Osteoblast (primary cell): ENCODE measurements around the gene GOLT1B. TPM values are rescaled to one million over a fixed set of nuclear protein-coding genes. Genes with fewer than 3 reads are reported as not detected.
A peak's percentile ranks its signal among the peaks of the same experiment; 100 is the strongest.

Source experiments
- DNase-seq: peaks from one replicate; pipeline ENCODE4 v3.0.0; 2011; ENCODE audit warnings: low spot score, mixed read lengths; ENCODE audit not compliant: insufficient read length; ENCODE audit errors: missing footprints
- H2AFZ ChIP-seq: 2 replicates; pipeline ENCODE4 v1.6.0; 2011; ENCODE audit warnings: mild to moderate bottlenecking, low read length
- H3K27ac ChIP-seq: 2 replicates; pipeline ENCODE4 v1.5.1; 2011; ENCODE audit warnings: mild to moderate bottlenecking, low read depth, low read length, moderate library complexity
- H3K27me3 ChIP-seq: 2 replicates; pipeline ENCODE4 v1.6.0; 2012; ENCODE audit warnings: mild to moderate bottlenecking, control low read depth, inconsistent platforms, low read length, moderate library complexity; ENCODE audit not compliant: insufficient read depth
- H3K36me3 ChIP-seq: 2 replicates; pipeline ENCODE4 v1.5.1; 2011; ENCODE audit warnings: mild to moderate bottlenecking, low read length, control low read depth, moderate library complexity; ENCODE audit not compliant: insufficient read depth
- H3K4me1 ChIP-seq: 2 replicates; pipeline ENCODE4 v1.5.1; 2011; ENCODE audit warnings: mild to moderate bottlenecking, low read length, control low read depth, moderate library complexity; ENCODE audit not compliant: insufficient read depth
- H3K4me2 ChIP-seq: 2 replicates; pipeline ENCODE4 v1.6.0; 2011; ENCODE audit warnings: mild to moderate bottlenecking, low read length; ENCODE audit not compliant: insufficient read depth
- H3K4me3 ChIP-seq: fragments of 200-600 bp; sonication (generic); 3 replicates; pipeline ENCODE4 v1.5.1; 2012; ENCODE audit warnings: mild to moderate bottlenecking, low read length, inconsistent platforms; ENCODE audit not compliant: insufficient read depth
- H3K79me2 ChIP-seq: 2 replicates; pipeline ENCODE4 v1.6.0; 2012; ENCODE audit warnings: mild to moderate bottlenecking, low read length, control low read depth, inconsistent platforms; ENCODE audit not compliant: insufficient read depth
- H3K9me3 ChIP-seq: 2 replicates; pipeline ENCODE4 v1.5.1; 2011; ENCODE audit warnings: low read depth, low read length, control low read depth
- H4K20me1 ChIP-seq: 2 replicates; pipeline ENCODE4 v1.6.0; 2012; ENCODE audit warnings: mild to moderate bottlenecking, low read length, control low read depth; ENCODE audit not compliant: insufficient read depth
- CTCF ChIP-seq: IDR thresholded peaks from 2 replicates; pipeline ENCODE4 v1.5.1; 2011; ENCODE audit warnings: mild to moderate bottlenecking, low read depth, low read length, moderate library complexity; ENCODE audit errors: extremely low read depth
- total RNA-seq: library from RNA; depleted of rRNA; stranded (reverse); fragments of >200 nt; gene quantifications from 2 replicates; pipeline ENCODE4 v1.2.3, GENCODE V29; 2012

The GOLT1B gene
- total RNA-seq, 1 donor, result 254 TPM

- Histone ChIP-seq H3K27me3 (no peaks in the 10 kb centered on the region), H3K27ac (no peak overlapping the region), H3K36me3 (no peaks in the 10 kb centered on the region), H2AFZ (no peak overlapping the region), H3K4me3 (no peak overlapping the region), H4K20me1 (no peaks in the 10 kb centered on the region), H3K79me2 (no peaks in the 10 kb centered on the region), H3K4me2 (no peak overlapping the region), H3K9me3 (no peaks in the 10 kb centered on the region), H3K4me1 (no peaks in the 10 kb centered on the region)
- TF ChIP-seq CTCF, result no peak
- DNase-seq, result no peak
Observed at GRCh38 chr12:21552635-21553328, 51.2 kb downstream of the GOLT1B start.

GRCh38 chr12:21553329-21553675 is 51.7 kb downstream of the GOLT1B start:
- Histone ChIP-seq H4K20me1 (no peaks in the 10 kb centered on the region), H2AFZ (no peak overlapping the region), H3K4me3 (no peak overlapping the region), H3K4me2 (no peak overlapping the region), H3K27ac (no peak overlapping the region), H3K27me3 (no peaks in the 10 kb centered on the region), H3K4me1 (no peaks in the 10 kb centered on the region), H3K9me3 (no peaks in the 10 kb centered on the region), H3K79me2 (no peaks in the 10 kb centered on the region), H3K36me3 (no peaks in the 10 kb centered on the region)
- no peak for DNase-seq
- TF ChIP-seq CTCF, result no peak

- Histone ChIP-seq H3K4me1 (peaks cover 7% of the 10 kb centered on the region), H3K4me3 (no peak overlapping the region), H3K4me2 (no peak overlapping the region), H3K27me3 (no peaks in the 10 kb centered on the region), H2AFZ (no peak overlapping the region), H3K27ac (no peak overlapping the region), H3K79me2 (no peaks in the 10 kb centered on the region), H3K36me3 (no peaks in the 10 kb centered on the region), H3K9me3 (no peaks in the 10 kb centered on the region), H4K20me1 (no peaks in the 10 kb centered on the region)
- no peak for TF ChIP-seq CTCF
- peak; percentile 17 for DNase-seq
Observed at GRCh38 chr12:21558100-21558679, 56.6 kb downstream of the GOLT1B start.

GRCh38 chr12:21559855-21560569 is 58.4 kb downstream of the GOLT1B start:
- TF ChIP-seq CTCF, result no peak
- H3K9me3 ChIP-seq, result no peaks in the 10 kb centered on the region
- H3K27me3 ChIP-seq, result no peaks in the 10 kb centered on the region
- no peaks in the 10 kb centered on the region for H3K36me3 ChIP-seq
- H3K4me1 ChIP-seq, result peaks cover 7% of the 10 kb centered on the region
- no peak overlapping the region for H2AFZ ChIP-seq
- no peak overlapping the region for H3K27ac ChIP-seq
- H3K79me2 ChIP-seq, result no peaks in the 10 kb centered on the region
- no peaks in the 10 kb centered on the region for H4K20me1 ChIP-seq
- H3K4me3 ChIP-seq, result no peak overlapping the region
- H3K4me2 ChIP-seq, result no peak overlapping the region
- DNase-seq, result peak; percentile 64
